DND-41 (cell line): ENCODE data around the gene PAPPA.

Experiments
- ATAC-seq: fragments of 200-7000 bp; cut with Tn5 transposase; 3 replicates; pipeline ENCODE4 v1.9.1; 2021; ENCODE audit warnings: low read depth; ENCODE audit not compliant: insufficient read depth
- DNase-seq: peaks from one replicate; pipeline ENCODE4 v3.0.0-alpha.2; 2020
- H2AFZ ChIP-seq: 2 replicates; pipeline ENCODE4 v1.6.0; 2012; ENCODE audit warnings: low read depth, low read length
- H3K27ac ChIP-seq: 2 replicates; pipeline ENCODE4 v1.5.1; 2012; ENCODE audit warnings: low read length, inconsistent platforms
- H3K27me3 ChIP-seq: fragments of 200-600 bp; sonication (generic); 2 replicates; pipeline ENCODE4 v1.6.0; 2012; ENCODE audit warnings: low read length, mild to moderate bottlenecking, inconsistent platforms; ENCODE audit not compliant: insufficient read depth, poor library complexity
- H3K36me3 ChIP-seq: 2 replicates; pipeline ENCODE4 v1.5.1; 2012; ENCODE audit warnings: low read length, inconsistent platforms; ENCODE audit not compliant: insufficient read depth
- H3K4me1 ChIP-seq: 2 replicates; pipeline ENCODE4 v1.5.1; 2012; ENCODE audit warnings: mild to moderate bottlenecking, low read length; ENCODE audit not compliant: insufficient read depth
- H3K4me2 ChIP-seq: 2 replicates; pipeline ENCODE4 v1.6.0; 2012; ENCODE audit warnings: mild to moderate bottlenecking, moderate library complexity, low read length, inconsistent platforms; ENCODE audit not compliant: insufficient read depth
- H3K4me3 ChIP-seq, 2 experiments: fragments of 200-600 bp in 1 of 2; shearing (Covaris generic) in 1 of 2; 2 replicates each; pipeline ENCODE4 v1.5.1; 2012 to 2016; ENCODE audit warnings: inconsistent platforms in 2 of 2, low read length in 2 of 2, mild to moderate bottlenecking in 2 of 2, low read depth in 1 of 2, moderate library complexity in 1 of 2
- H3K79me2 ChIP-seq: 2 replicates; pipeline ENCODE4 v1.6.0; 2012; ENCODE audit warnings: low read length, inconsistent platforms; ENCODE audit not compliant: insufficient read depth
- H3K9ac ChIP-seq: 2 replicates; pipeline ENCODE4 v1.6.0; 2012; ENCODE audit warnings: low read depth, mild to moderate bottlenecking, inconsistent platforms, low read length, moderate library complexity
- H3K9me3 ChIP-seq: 2 replicates; pipeline ENCODE4 v1.5.1; 2012; ENCODE audit warnings: low read length, moderate library complexity, mild to moderate bottlenecking, inconsistent platforms; ENCODE audit not compliant: insufficient read depth, severe bottlenecking
- H4K20me1 ChIP-seq: 2 replicates; pipeline ENCODE4 v1.6.0; 2012; ENCODE audit warnings: low read length; ENCODE audit not compliant: insufficient read depth
- CTCF ChIP-seq: IDR thresholded peaks from 2 replicates; pipeline ENCODE4 v1.5.1; 2012; ENCODE audit warnings: borderline replicate concordance, low read length, moderate library complexity, mild to moderate bottlenecking; ENCODE audit not compliant: poor library complexity, severe bottlenecking; ENCODE audit errors: extremely low read depth
- EZH2 ChIP-seq: IDR thresholded peaks from 3 replicates; pipeline ENCODE4 v1.6.1; 2012; ENCODE audit warnings: borderline replicate concordance, low read depth, mild to moderate bottlenecking, moderate library complexity, low read length, inconsistent platforms; ENCODE audit not compliant: severe bottlenecking

PAPPA gene

GRCh38 chr9:116172216-116172615 lies 18.6 kb downstream of the PAPPA start:
- no peak for TF ChIP-seq EZH2
- no peak for TF ChIP-seq CTCF
- no peaks in the 10 kb centered on the region for H3K27me3 ChIP-seq
- no peaks in the 10 kb centered on the region for H3K4me1 ChIP-seq
- H3K9ac ChIP-seq, result no peak overlapping the region
- no peaks in the 10 kb centered on the region for H3K9me3 ChIP-seq
- no peak overlapping the region for H2AFZ ChIP-seq
- no peak for ATAC-seq
- no peaks in the 10 kb centered on the region for H3K79me2 ChIP-seq
- no peaks in the 10 kb centered on the region for H4K20me1 ChIP-seq
- DNase-seq, result no peak
- H3K4me3 ChIP-seq, result no peak overlapping the region
- H3K36me3 ChIP-seq, result no peaks in the 10 kb centered on the region
- no peak overlapping the region for H3K4me2 ChIP-seq
- H3K27ac ChIP-seq, result no peak overlapping the region

- ATAC-seq, result no peak
Observed at GRCh38 chr9:116174347-116174746, 20.8 kb downstream of the PAPPA start.

GRCh38 chr9:116175614-116176013 lies 22.0 kb downstream of the PAPPA start:
- no peaks in the 10 kb centered on the region for H3K4me1 ChIP-seq
- H3K36me3 ChIP-seq, result no peaks in the 10 kb centered on the region
- no peaks in the 10 kb centered on the region for H4K20me1 ChIP-seq
- H3K9ac ChIP-seq, result no peak overlapping the region
- H3K27ac ChIP-seq, result no peak overlapping the region
- no peak for DNase-seq
- no peak overlapping the region for H2AFZ ChIP-seq
- no peak overlapping the region for H3K4me2 ChIP-seq
- TF ChIP-seq CTCF (no peak), EZH2 (no peak)
- ATAC-seq, result no peak
- no peaks in the 10 kb centered on the region for H3K79me2 ChIP-seq
- no peaks in the 10 kb centered on the region for H3K27me3 ChIP-seq
- H3K9me3 ChIP-seq, result no peaks in the 10 kb centered on the region
- H3K4me3 ChIP-seq, result no peak overlapping the region

More at GRCh38 chr9:116174347-116174746, 20.8 kb downstream of the PAPPA start:
- no peaks in the 10 kb centered on the region for H3K27me3 ChIP-seq
- no peaks in the 10 kb centered on the region for H4K20me1 ChIP-seq
- no peak overlapping the region for H3K4me2 ChIP-seq
- TF ChIP-seq CTCF (no peak), EZH2 (no peak)
- no peak overlapping the region for H2AFZ ChIP-seq
- no peak overlapping the region for H3K9ac ChIP-seq
- no peaks in the 10 kb centered on the region for H3K9me3 ChIP-seq
- H3K27ac ChIP-seq, result no peak overlapping the region
- H3K4me3 ChIP-seq, result no peak overlapping the region
- DNase-seq, result no peak
- H3K36me3 ChIP-seq, result no peaks in the 10 kb centered on the region
- H3K79me2 ChIP-seq, result no peaks in the 10 kb centered on the region
- no peaks in the 10 kb centered on the region for H3K4me1 ChIP-seq

- DNase-seq (no peak), ATAC-seq (no peak)
- Histone ChIP-seq H3K27me3 (no peaks in the 10 kb centered on the region), H3K4me2 (no peak overlapping the region), H3K36me3 (no peaks in the 10 kb centered on the region), H3K4me1 (no peaks in the 10 kb centered on the region), H4K20me1 (no peaks in the 10 kb centered on the region), H3K9me3 (no peaks in the 10 kb centered on the region), H3K27ac (no peak overlapping the region), H3K4me3 (no peak overlapping the region), H2AFZ (no peak overlapping the region), H3K9ac (no peak overlapping the region), H3K79me2 (no peaks in the 10 kb centered on the region)
- no peak for TF ChIP-seq CTCF
- TF ChIP-seq EZH2, result no peak
Observed at GRCh38 chr9:116178481-116179211, 25.1 kb downstream of the PAPPA start.
